T-helper 1 cell treated with Interleukin-12 subunit alpha and Interleukin-12 subunit beta and Interleukin-4 antibody, amounts not matched to agents 30 μg/mL and 1 μg/mL, for 36 hours (primary cell): Measurements from ENCODE around the gene DDX54.

ENCODE experiments used
- H3K27ac Mint-ChIP-seq: one replicate; pipeline ENCODE4 v1.8.0; 2021; ENCODE audit warnings: mild to moderate bottlenecking, mixed read lengths
- H3K27me3 Mint-ChIP-seq: one replicate; pipeline ENCODE4 v1.8.0; 2021; ENCODE audit warnings: low read depth, mixed read lengths
- H3K36me3 Mint-ChIP-seq: one replicate; pipeline ENCODE4 v1.8.0; 2021; ENCODE audit warnings: low read depth, mixed read lengths
- H3K4me1 Mint-ChIP-seq: one replicate; pipeline ENCODE4 v1.8.0; 2021; ENCODE audit warnings: low read depth, mixed read lengths
- H3K4me3 Mint-ChIP-seq: one replicate; pipeline ENCODE4 v1.8.0; 2021; ENCODE audit warnings: mild to moderate bottlenecking, moderate library complexity, mixed read lengths
- H3K9me3 Mint-ChIP-seq: one replicate; pipeline ENCODE4 v1.8.0; 2021; ENCODE audit warnings: mixed read lengths

Gene DDX54

GRCh38 chr12:113203852-113204760, 18.8 kb upstream of the DDX54 start:
- peak overlapping the region; percentile 24 for H3K27ac Mint-ChIP-seq

GRCh38 chr12:113202300-113203075, 17.2 kb upstream of the DDX54 start:
- peaks cover 22% of the 10 kb centered on the region for H3K4me1 Mint-ChIP-seq
- peak overlapping the region; percentile 15 for H3K27ac Mint-ChIP-seq
- H3K27me3 Mint-ChIP-seq = no peaks in the 10 kb centered on the region
- no peaks in the 10 kb centered on the region for H3K36me3 Mint-ChIP-seq
- no peaks in the 10 kb centered on the region for H3K9me3 Mint-ChIP-seq
- no peak overlapping the region for H3K4me3 Mint-ChIP-seq

More at GRCh38 chr12:113203852-113204760, 18.8 kb upstream of the DDX54 start:
- no peaks in the 10 kb centered on the region for H3K9me3 Mint-ChIP-seq
- H3K36me3 Mint-ChIP-seq = no peaks in the 10 kb centered on the region
- no peak overlapping the region for H3K4me3 Mint-ChIP-seq
- H3K27me3 Mint-ChIP-seq = no peaks in the 10 kb centered on the region
- H3K4me1 Mint-ChIP-seq = peaks cover 29% of the 10 kb centered on the region

DNA sequence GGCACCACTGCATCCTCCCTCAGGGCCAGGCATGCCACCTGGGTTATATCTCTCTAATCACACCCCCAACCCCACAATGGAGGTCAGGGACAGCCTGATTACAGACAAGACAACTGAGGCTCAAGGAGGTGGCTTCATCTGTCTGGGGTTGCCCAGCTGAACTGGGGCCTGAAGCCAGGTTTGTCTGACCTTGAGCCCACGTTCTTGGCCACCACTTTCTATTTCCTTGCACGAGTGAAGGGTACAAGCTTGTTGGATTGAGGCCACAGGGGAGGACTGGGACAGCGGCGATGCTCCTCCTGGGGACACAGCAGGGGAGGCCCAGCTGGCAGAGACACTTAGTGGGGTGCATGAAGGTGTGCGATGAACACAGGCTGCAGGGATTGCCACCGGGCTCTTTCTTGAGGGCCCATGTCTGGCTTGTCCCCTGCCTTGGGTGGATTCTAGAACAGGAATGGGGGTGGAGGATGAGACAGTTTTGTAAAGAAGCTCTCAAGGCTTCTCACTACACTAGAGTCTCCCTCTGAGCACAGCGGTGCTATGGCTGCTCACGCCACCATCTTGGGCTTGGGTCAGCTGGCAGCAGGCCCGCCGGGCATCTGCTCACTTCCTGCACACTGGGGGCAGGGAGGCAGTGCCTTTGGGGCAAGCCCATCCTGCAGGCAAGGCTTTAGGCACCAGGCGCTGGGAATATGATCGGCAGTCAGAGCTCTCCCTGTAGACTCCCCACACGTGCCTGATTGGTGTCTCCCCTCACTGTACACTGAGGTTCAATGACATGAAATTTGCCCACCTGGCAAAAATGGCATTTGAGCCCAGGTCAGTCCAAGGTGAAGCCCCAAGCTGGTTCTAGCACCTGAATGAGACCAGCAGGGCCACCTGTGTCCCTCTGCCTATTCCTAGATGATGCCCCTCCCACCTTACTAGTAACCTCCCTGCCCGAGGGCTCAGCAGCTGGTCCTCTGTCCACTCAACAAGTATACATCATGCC, 16.2 kb upstream of the DDX54 start:
- no peak overlapping the region for H3K4me3 Mint-ChIP-seq
- no peaks in the 10 kb centered on the region for H3K27me3 Mint-ChIP-seq
- no peaks in the 10 kb centered on the region for H3K36me3 Mint-ChIP-seq
- peaks cover 21% of the 10 kb centered on the region for H3K4me1 Mint-ChIP-seq
- H3K9me3 Mint-ChIP-seq = no peaks in the 10 kb centered on the region
- H3K27ac Mint-ChIP-seq = no peak overlapping the region

DNA sequence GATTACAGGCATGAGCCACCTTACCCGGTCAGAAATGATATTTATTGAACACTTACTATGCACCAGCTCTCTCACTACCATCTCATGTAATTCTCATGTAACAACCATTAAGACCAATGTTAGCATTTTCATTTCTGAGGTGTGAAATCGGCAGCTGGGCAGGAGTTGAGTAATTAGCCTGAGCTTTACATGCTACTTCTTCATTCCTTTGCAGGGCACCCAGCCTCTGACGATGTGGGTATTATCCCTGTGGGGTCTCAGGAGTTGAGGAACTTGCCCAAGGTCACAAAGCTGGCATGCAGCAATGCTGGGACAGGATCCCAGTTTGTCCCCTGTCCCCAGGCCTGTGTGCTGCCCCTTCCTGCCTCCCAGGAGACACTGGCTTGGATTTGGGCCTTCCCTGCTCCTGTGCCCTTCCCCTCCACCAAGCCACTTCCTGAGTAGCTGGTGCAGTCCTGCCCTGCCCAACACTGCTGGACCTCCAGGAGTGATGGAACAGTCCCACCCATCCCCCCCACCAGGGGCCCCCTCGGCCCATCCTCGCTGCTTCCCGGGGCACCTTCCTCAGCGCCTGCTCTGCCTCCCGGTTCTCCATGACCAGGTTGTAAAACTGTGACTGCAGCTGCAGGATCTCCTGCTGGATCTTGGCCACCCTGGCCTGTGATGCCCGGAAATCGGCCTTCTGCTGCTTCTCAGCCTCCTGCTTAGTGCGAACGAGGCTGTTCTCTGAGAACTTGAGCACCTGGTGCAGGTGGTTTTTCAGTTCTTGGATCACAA, 14.9 kb upstream of the DDX54 start:
- Mint-ChIP-seq H3K27me3 (no peaks in the 10 kb centered on the region), H3K4me1 (peaks cover 16% of the 10 kb centered on the region), H3K4me3 (no peak overlapping the region), H3K27ac (no peak overlapping the region), H3K36me3 (no peaks in the 10 kb centered on the region), H3K9me3 (no peaks in the 10 kb centered on the region)

DNA sequence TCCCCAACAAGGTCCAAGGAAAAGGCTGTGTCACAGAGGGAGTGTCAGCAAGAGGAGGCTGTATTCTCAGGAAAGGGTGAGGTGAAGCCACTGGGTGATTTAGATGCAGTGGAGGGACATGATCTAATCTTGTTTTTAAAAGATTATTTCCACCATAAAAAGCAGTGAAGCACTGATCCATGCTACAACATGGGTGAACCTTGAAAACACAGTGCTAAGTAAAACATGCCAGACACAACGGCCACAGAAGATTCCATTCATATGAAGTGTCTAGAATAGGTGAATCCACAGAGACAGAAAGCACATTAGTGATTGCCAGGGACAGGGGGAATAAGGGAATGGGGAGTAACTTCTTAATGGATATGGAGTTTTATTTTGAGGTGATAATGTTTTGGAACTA, 13.0 kb upstream of the DDX54 start:
- peaks cover 15% of the 10 kb centered on the region for H3K4me1 Mint-ChIP-seq
- H3K4me3 Mint-ChIP-seq = no peak overlapping the region
- H3K27ac Mint-ChIP-seq = no peak overlapping the region
- peaks cover 2% of the 10 kb centered on the region for H3K36me3 Mint-ChIP-seq
- no peaks in the 10 kb centered on the region for H3K9me3 Mint-ChIP-seq
- no peaks in the 10 kb centered on the region for H3K27me3 Mint-ChIP-seq

DNA sequence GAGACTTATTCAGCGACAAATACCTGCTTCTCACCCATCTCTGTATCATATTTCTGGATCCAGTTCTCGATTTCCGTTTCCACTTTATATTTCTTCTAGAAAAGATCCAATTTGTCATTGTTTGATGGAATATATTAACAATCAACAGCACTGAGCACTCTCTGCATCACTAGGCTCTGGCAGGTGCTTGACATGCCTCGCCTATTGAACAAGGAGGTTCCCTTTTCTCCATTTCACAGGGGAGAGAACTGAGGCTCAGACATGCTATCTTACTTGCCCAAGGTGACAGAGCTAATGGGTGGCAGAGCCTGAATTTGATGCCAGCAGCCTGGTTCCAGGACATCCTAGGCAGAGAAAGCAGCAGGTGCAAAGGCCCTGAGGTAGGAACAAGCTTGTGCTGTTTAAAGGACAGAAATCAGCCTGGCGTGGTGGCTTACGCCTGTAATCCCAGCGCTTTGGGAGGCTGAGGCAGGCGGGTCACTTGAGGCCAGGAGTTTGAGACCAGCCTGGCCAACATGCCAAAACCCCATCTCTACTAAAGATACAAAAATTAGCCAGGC, 12.3 kb upstream of the DDX54 start:
- Mint-ChIP-seq H3K9me3 (no peaks in the 10 kb centered on the region), H3K27me3 (no peaks in the 10 kb centered on the region), H3K27ac (no peak overlapping the region), H3K4me3 (no peak overlapping the region), H3K4me1 (peaks cover 15% of the 10 kb centered on the region), H3K36me3 (peaks cover 2% of the 10 kb centered on the region)

- H3K27me3 Mint-ChIP-seq = no peaks in the 10 kb centered on the region
- peaks cover 8% of the 10 kb centered on the region for H3K36me3 Mint-ChIP-seq
- no peaks in the 10 kb centered on the region for H3K9me3 Mint-ChIP-seq
- no peak overlapping the region for H3K27ac Mint-ChIP-seq
- no peak overlapping the region for H3K4me3 Mint-ChIP-seq
- peaks cover 15% of the 10 kb centered on the region for H3K4me1 Mint-ChIP-seq
These were observed 11.7 kb upstream of the DDX54 start for GRCh38 chr12:113196990-113197389.

- Mint-ChIP-seq H3K4me1 (peaks cover 15% of the 10 kb centered on the region), H3K27me3 (no peaks in the 10 kb centered on the region), H3K36me3 (peaks cover 10% of the 10 kb centered on the region), H3K9me3 (no peaks in the 10 kb centered on the region), H3K27ac (no peak overlapping the region), H3K4me3 (no peak overlapping the region)
These were observed 11.3 kb upstream of the DDX54 start for GRCh38 chr12:113196582-113196981.

DNA sequence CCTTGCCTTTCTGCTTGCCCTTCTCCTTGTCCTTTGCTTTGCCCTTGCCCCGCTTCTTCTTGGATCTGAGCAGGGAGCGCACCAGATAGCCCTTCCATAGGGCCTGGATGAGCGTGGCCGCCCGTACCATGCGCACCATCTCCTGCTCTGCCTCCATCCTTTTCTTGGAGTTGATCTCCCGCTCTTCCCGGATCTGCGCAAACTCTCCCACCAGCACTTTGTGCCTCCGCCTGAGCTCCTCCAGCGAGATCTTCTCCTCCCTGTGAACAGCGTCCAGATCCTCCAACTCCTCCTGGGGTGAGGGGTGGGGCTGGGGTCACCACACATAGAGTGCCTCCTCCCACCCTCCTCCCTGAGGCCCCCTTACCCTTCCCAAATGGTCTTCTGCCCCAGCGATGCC, 10.3 kb upstream of the DDX54 start:
- Mint-ChIP-seq H3K36me3 (peaks cover 14% of the 10 kb centered on the region), H3K9me3 (no peaks in the 10 kb centered on the region), H3K27me3 (no peaks in the 10 kb centered on the region), H3K27ac (no peak overlapping the region), H3K4me3 (no peak overlapping the region), H3K4me1 (peaks cover 15% of the 10 kb centered on the region)

DNA sequence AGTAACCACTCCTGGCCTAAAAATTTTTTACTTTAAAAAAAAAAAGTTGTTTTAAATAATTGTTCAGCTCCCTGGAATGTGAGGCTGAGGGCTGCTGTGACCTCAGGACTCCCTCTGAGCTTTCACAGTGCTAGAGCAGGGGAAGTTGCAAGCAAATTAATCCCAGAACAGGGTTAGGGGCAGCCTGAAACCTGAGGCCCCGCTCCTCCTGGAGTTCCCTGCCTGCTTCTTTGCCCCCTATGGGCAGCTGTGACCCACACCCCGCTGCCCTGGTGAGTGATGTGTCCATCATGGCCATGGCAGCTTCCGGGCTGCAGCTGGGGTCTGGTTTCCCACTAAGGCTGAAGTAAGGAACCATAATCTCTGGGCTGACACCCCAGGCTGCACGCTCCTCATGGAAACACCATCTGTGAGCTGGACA, 9.7 kb upstream of the DDX54 start:
- H3K27ac Mint-ChIP-seq = no peak overlapping the region
- no peaks in the 10 kb centered on the region for H3K27me3 Mint-ChIP-seq
- no peaks in the 10 kb centered on the region for H3K9me3 Mint-ChIP-seq
- peaks cover 16% of the 10 kb centered on the region for H3K36me3 Mint-ChIP-seq
- H3K4me1 Mint-ChIP-seq = peaks cover 18% of the 10 kb centered on the region
- H3K4me3 Mint-ChIP-seq = no peak overlapping the region

GRCh38 chr12:113191227-113191626, 5.9 kb upstream of the DDX54 start:
- peaks cover 30% of the 10 kb centered on the region for H3K36me3 Mint-ChIP-seq
- no peaks in the 10 kb centered on the region for H3K27me3 Mint-ChIP-seq
- no peak overlapping the region for H3K4me3 Mint-ChIP-seq
- no peaks in the 10 kb centered on the region for H3K9me3 Mint-ChIP-seq
- H3K4me1 Mint-ChIP-seq = peaks cover 23% of the 10 kb centered on the region
- H3K27ac Mint-ChIP-seq = no peak overlapping the region

DNA sequence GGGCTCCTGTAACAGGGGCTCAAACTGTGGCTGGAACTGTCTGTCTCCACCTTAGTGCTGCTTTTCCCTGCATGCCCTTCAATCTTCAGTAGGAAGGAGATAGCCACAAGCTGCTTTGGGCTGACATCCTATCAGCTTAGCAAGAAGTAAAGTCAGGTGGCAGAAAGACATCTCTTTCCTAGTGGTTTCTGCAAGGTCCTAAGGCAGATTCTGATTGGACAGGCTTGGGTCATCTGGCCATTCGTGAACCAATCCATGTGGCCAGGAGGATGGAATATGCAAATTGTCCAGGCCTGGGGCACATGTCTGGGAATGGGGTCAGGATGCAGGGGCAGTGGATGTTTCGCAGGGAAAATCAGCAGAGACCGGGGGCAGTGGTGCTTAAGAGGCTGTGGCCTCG, 5.5 kb upstream of the DDX54 start:
- no peaks in the 10 kb centered on the region for H3K27me3 Mint-ChIP-seq
- no peak overlapping the region for H3K27ac Mint-ChIP-seq
- no peak overlapping the region for H3K4me3 Mint-ChIP-seq
- H3K9me3 Mint-ChIP-seq = no peaks in the 10 kb centered on the region
- H3K4me1 Mint-ChIP-seq = peaks cover 26% of the 10 kb centered on the region
- peaks cover 31% of the 10 kb centered on the region for H3K36me3 Mint-ChIP-seq

GRCh38 chr12:113189361-113189760, 4.1 kb upstream of the DDX54 start:
- Mint-ChIP-seq H3K27me3 (no peaks in the 10 kb centered on the region), H3K9me3 (no peaks in the 10 kb centered on the region), H3K27ac (no peak overlapping the region), H3K4me1 (peaks cover 26% of the 10 kb centered on the region), H3K36me3 (peaks cover 31% of the 10 kb centered on the region), H3K4me3 (no peak overlapping the region)
